OCI-LY7 (cell line): ENCODE results near the gene SH3RF3.

Experiments used
- EZH2phosphoT487 ChIP-seq: fragments of 200-600 bp; sonication (generic); IDR thresholded peaks from 2 replicates; pipeline ENCODE4 v1.6.1; 2018; ENCODE audit warnings: low read depth, borderline replicate concordance, mild to moderate bottlenecking, mixed run types, antibody characterized with exemption, low read length, moderate library complexity, mixed read lengths
- TF ChIP-seq, protein P1 (sequence below): fragments of 200-600 bp; sonication (generic); conservative IDR thresholded peaks from 2 replicates; pipeline ENCODE4 v1.5.1; 2014; ENCODE audit warnings: mild to moderate bottlenecking, antibody characterized with exemption, low read length, moderate library complexity, mixed read lengths

DNA sequence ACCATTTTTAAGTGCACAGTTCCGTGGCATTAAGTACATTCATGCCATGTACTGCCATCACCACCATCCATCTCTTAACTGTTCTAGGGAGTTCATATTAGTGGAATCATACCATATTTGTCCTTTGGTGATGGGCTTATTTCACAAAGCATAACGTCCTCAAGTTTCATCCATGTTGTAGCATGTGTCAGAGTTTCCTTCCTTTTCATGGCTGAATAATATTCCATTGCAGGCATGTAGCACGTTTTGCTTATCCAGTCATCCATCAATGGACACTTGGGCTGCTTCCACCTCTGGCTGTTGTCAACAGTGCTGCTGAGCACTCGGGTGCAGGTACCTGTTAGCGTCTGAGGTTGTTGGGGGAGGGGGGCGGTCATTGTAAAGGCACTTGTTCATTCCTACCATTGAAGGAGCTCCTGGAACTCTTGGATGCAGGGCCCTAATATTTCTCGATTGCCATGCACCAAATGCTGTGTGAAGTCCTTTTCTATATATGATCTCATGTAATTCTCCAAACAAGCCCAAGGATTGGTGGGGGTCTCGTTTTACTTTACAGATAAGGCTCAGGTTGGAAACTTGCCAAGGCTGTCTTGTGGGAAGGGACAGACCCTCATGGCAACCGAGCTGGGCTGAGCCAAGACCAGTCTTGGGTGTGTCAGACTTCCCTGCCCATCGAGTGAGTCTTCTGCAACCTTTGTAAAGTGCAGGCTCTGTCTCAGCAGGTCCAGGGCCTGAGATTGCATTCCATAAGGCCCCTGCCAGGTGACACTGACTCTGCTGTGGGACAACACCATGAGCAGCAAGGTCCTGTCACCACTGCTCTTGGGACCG lies 42.9 kb upstream of the SH3RF3 start:
- TF ChIP-seq, protein P1, sequence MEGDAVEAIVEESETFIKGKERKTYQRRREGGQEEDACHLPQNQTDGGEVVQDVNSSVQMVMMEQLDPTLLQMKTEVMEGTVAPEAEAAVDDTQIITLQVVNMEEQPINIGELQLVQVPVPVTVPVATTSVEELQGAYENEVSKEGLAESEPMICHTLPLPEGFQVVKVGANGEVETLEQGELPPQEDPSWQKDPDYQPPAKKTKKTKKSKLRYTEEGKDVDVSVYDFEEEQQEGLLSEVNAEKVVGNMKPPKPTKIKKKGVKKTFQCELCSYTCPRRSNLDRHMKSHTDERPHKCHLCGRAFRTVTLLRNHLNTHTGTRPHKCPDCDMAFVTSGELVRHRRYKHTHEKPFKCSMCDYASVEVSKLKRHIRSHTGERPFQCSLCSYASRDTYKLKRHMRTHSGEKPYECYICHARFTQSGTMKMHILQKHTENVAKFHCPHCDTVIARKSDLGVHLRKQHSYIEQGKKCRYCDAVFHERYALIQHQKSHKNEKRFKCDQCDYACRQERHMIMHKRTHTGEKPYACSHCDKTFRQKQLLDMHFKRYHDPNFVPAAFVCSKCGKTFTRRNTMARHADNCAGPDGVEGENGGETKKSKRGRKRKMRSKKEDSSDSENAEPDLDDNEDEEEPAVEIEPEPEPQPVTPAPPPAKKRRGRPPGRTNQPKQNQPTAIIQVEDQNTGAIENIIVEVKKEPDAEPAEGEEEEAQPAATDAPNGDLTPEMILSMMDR: no peak
- TF ChIP-seq EZH2phosphoT487: no peak
